Measurements from ENCODE around the gene CWC15.

CWC15 gene

DNA sequence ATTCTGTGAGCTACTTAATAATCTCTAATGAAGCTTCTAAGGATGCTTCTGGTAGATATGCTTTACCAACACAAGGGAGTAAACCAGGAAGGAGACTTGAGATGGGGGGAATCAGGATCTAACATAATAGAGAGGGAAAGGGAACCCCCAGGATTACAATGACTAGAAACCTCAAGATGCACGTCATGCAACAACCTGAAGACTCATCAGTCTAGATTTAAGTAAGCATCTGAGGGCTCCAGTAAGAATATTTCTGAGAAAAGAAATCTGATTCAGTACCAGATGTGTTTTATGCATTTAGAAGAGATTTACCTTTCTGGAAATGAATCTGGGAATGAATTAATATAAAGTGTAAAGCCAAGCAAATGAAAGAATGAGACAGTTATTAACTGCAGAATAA lies 15.4 kb upstream of the CWC15 start:
- H3K4me1 ChIP-seq (ENCODE audit: control insufficient read depth in 2 of 2, insufficient read depth in 2 of 2, low read length in 2 of 2) = no peaks in the 10 kb centered on the region
- H3K4me3 ChIP-seq (ENCODE audit: low read length in 2 of 2) = no peak overlapping the region
- H3K27ac ChIP-seq (ENCODE audit: low read depth in 2 of 2, low read length in 2 of 2) = no peak overlapping the region
- no peaks in the 10 kb centered on the region for H3K36me3 ChIP-seq (ENCODE audit: control insufficient read depth in 2 of 2, insufficient read depth in 2 of 2, low read length in 2 of 2)
- no peaks in the 10 kb centered on the region for H3K9me3 ChIP-seq (ENCODE audit: control insufficient read depth in 2 of 2, low read length in 2 of 2)
- H3K9ac ChIP-seq (ENCODE audit: low read depth in 1 of 2, low read length in 2 of 2) = no peak overlapping the region
- H3K27me3 ChIP-seq (ENCODE audit: control insufficient read depth in 2 of 2, insufficient read depth in 2 of 2, low read length in 2 of 2) = no peaks in the 10 kb centered on the region

DNA sequence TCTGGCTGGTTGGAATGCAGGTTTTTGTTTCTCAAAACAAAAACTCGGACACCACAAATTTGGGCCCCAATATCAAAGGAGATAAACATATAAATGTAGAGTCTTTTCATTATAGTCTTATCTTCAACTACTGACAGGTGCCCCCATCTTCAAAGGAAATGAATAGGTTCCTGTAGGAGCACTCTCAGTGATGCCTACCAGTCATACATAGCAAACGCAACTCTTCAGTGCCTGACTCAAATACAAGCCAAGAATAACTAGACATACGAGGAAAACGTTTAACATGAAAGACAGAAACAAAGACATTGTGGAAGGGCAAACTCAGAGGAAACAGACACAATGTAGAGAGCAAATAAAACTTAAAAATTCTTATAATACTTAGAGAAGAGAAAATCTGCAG lies 14.0 kb upstream of the CWC15 start:
- Histone ChIP-seq H3K27me3 (ENCODE audit: control insufficient read depth in 2 of 2, insufficient read depth in 2 of 2, low read length in 2 of 2) (no peaks in the 10 kb centered on the region), H3K9me3 (ENCODE audit: control insufficient read depth in 2 of 2, low read length in 2 of 2) (no peaks in the 10 kb centered on the region), H3K36me3 (ENCODE audit: control insufficient read depth in 2 of 2, insufficient read depth in 2 of 2, low read length in 2 of 2) (no peaks in the 10 kb centered on the region), H3K27ac (ENCODE audit: low read depth in 2 of 2, low read length in 2 of 2) (no peak overlapping the region), H3K9ac (ENCODE audit: low read depth in 1 of 2, low read length in 2 of 2) (no peak overlapping the region), H3K4me1 (ENCODE audit: control insufficient read depth in 2 of 2, insufficient read depth in 2 of 2, low read length in 2 of 2) (no peaks in the 10 kb centered on the region), H3K4me3 (ENCODE audit: low read length in 2 of 2) (no peak overlapping the region)

- no peak overlapping the region for H3K9ac ChIP-seq (ENCODE audit: low read depth in 1 of 2, low read length in 2 of 2)
- H3K27ac ChIP-seq (ENCODE audit: low read depth in 2 of 2, low read length in 2 of 2) = no peak overlapping the region
- H3K4me1 ChIP-seq (ENCODE audit: control insufficient read depth in 2 of 2, insufficient read depth in 2 of 2, low read length in 2 of 2) = peaks cover 7 to 8% of the 10 kb centered on the region in 2 donors
- H3K27me3 ChIP-seq (ENCODE audit: control insufficient read depth in 2 of 2, insufficient read depth in 2 of 2, low read length in 2 of 2) = no peaks in the 10 kb centered on the region
- H3K9me3 ChIP-seq (ENCODE audit: control insufficient read depth in 2 of 2, low read length in 2 of 2) = no peaks in the 10 kb centered on the region
- H3K4me3 ChIP-seq (ENCODE audit: low read length in 2 of 2) = no peak overlapping the region
- peaks cover 7 to 13% of the 10 kb centered on the region in 2 donors for H3K36me3 ChIP-seq (ENCODE audit: control insufficient read depth in 2 of 2, insufficient read depth in 2 of 2, low read length in 2 of 2)
Measured at GRCh38 chr11:94975599-94975998, 2.2 kb upstream of the CWC15 start.

DNA sequence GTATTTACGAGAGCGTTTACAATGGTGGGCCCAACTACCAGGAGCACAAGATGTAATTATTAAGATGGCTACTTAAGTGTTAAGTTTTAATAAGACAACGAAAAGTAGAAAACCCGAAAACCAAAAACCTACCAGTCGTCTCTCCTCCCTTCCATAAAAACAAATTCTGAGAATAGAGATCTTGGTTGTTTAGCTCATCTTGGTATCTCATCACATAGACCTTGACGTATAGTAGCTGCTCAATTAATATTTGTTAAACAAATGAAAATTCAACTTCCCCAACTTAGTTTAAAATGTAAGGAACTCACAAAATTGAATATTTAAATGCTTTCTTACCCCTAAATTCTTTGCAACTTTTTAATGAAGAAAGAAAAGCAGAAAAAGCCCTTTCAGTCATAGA lies 822 bp upstream of the CWC15 start:
- Histone ChIP-seq H3K27ac (ENCODE audit: low read depth in 2 of 2, low read length in 2 of 2) (no peak overlapping the region), H3K9me3 (ENCODE audit: control insufficient read depth in 2 of 2, low read length in 2 of 2) (no peaks in the 10 kb centered on the region), H3K27me3 (ENCODE audit: control insufficient read depth in 2 of 2, insufficient read depth in 2 of 2, low read length in 2 of 2) (no peaks in the 10 kb centered on the region), H3K4me3 (ENCODE audit: low read length in 2 of 2) (peak overlapping the region; percentile 83 to 86), H3K4me1 (ENCODE audit: control insufficient read depth in 2 of 2, insufficient read depth in 2 of 2, low read length in 2 of 2) (peaks cover 7 to 8% of the 10 kb centered on the region in 2 donors), H3K9ac (ENCODE audit: low read depth in 1 of 2, low read length in 2 of 2) (peak overlapping the region in 1 of 2 donors; percentile 83), H3K36me3 (ENCODE audit: control insufficient read depth in 2 of 2, insufficient read depth in 2 of 2, low read length in 2 of 2) (peaks cover 21 to 27% of the 10 kb centered on the region in 2 donors)

DNA sequence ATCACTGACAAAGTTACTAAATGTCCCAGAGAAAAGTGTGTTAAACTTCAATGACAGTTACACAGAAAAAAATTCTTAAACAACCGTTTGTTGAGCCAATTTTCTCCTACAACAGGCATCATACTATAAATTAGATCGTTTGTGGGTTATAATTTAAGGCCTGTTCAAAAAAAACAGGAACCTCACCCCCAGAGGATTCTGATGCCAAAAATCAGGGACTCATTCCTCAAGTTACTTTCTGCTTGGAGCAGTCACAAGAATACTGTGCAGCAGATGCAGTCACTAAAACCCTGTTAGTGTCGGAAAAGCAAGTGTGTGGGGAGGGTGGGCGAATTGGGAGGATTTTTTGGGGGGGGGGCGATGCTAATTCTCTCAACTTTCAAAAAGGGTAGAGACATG lies 657 bp downstream of the CWC15 start:
- H3K9me3 ChIP-seq (ENCODE audit: control insufficient read depth in 2 of 2, low read length in 2 of 2) = no peaks in the 10 kb centered on the region
- H3K9ac ChIP-seq (ENCODE audit: low read depth in 1 of 2, low read length in 2 of 2) = peak overlapping the region; percentile 83 to 89
- peak overlapping the region; percentile 83 to 86 for H3K4me3 ChIP-seq (ENCODE audit: low read length in 2 of 2)
- H3K36me3 ChIP-seq (ENCODE audit: control insufficient read depth in 2 of 2, insufficient read depth in 2 of 2, low read length in 2 of 2) = peaks cover 36 to 42% of the 10 kb centered on the region in 2 donors
- no peaks in the 10 kb centered on the region for H3K27me3 ChIP-seq (ENCODE audit: control insufficient read depth in 2 of 2, insufficient read depth in 2 of 2, low read length in 2 of 2)
- H3K4me1 ChIP-seq (ENCODE audit: control insufficient read depth in 2 of 2, insufficient read depth in 2 of 2, low read length in 2 of 2) = peaks cover 7 to 8% of the 10 kb centered on the region in 2 donors
- no peak overlapping the region for H3K27ac ChIP-seq (ENCODE audit: low read depth in 2 of 2, low read length in 2 of 2)

- peaks cover 61 to 79% of the 10 kb centered on the region in 2 donors for H3K36me3 ChIP-seq (ENCODE audit: control insufficient read depth in 2 of 2, insufficient read depth in 2 of 2, low read length in 2 of 2)
- no peak overlapping the region for H3K4me3 ChIP-seq (ENCODE audit: low read length in 2 of 2)
Measured at GRCh38 chr11:94968334-94968958, 4.9 kb downstream of the CWC15 start.

DNA sequence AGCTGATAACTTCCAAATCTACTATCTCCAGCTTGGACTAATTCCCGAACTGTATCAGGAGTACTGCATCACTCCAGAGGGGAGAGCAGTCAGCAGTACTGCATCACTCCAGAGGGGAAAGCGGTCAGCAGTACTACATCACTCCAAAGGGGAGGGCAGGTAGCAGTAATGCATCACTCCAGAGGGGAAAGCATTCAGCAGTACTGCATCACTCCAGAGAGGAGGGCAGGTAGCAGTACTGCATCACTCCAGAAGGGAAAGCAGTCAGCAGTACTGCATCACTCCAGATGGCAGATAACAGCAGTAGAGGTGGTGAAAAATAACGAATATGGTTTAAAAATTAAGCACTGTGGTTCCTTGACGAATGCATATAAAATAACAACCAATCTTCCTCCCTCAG lies 8.4 kb downstream of the CWC15 start:
- H3K9ac ChIP-seq (ENCODE audit: low read depth in 1 of 2, low read length in 2 of 2) = no peak overlapping the region
- H3K36me3 ChIP-seq (ENCODE audit: control insufficient read depth in 2 of 2, insufficient read depth in 2 of 2, low read length in 2 of 2) = peaks cover 62 to 83% of the 10 kb centered on the region in 2 donors
- no peaks in the 10 kb centered on the region for H3K9me3 ChIP-seq (ENCODE audit: control insufficient read depth in 2 of 2, low read length in 2 of 2)
- H3K4me3 ChIP-seq (ENCODE audit: low read length in 2 of 2) = no peak overlapping the region
- no peak overlapping the region for H3K27ac ChIP-seq (ENCODE audit: low read depth in 2 of 2, low read length in 2 of 2)
- no peaks in the 10 kb centered on the region for H3K4me1 ChIP-seq (ENCODE audit: control insufficient read depth in 2 of 2, insufficient read depth in 2 of 2, low read length in 2 of 2)
- H3K27me3 ChIP-seq (ENCODE audit: control insufficient read depth in 2 of 2, insufficient read depth in 2 of 2, low read length in 2 of 2) = no peaks in the 10 kb centered on the region

More at GRCh38 chr11:94968334-94968958, 4.9 kb downstream of the CWC15 start:
- Histone ChIP-seq H3K9me3 (ENCODE audit: control insufficient read depth in 2 of 2, low read length in 2 of 2) (no peaks in the 10 kb centered on the region), H3K27me3 (ENCODE audit: control insufficient read depth in 2 of 2, insufficient read depth in 2 of 2, low read length in 2 of 2) (no peaks in the 10 kb centered on the region), H3K4me1 (ENCODE audit: control insufficient read depth in 2 of 2, insufficient read depth in 2 of 2, low read length in 2 of 2) (peaks cover 7 to 8% of the 10 kb centered on the region in 2 donors), H3K27ac (ENCODE audit: low read depth in 2 of 2, low read length in 2 of 2) (no peak overlapping the region), H3K9ac (ENCODE audit: low read depth in 1 of 2, low read length in 2 of 2) (no peak overlapping the region)

- Histone ChIP-seq H3K27ac (ENCODE audit: low read depth in 2 of 2, low read length in 2 of 2) (no peak overlapping the region), H3K9me3 (ENCODE audit: control insufficient read depth in 2 of 2, low read length in 2 of 2) (no peaks in the 10 kb centered on the region), H3K4me1 (ENCODE audit: control insufficient read depth in 2 of 2, insufficient read depth in 2 of 2, low read length in 2 of 2) (no peaks in the 10 kb centered on the region), H3K4me3 (ENCODE audit: low read length in 2 of 2) (no peak overlapping the region), H3K36me3 (ENCODE audit: control insufficient read depth in 2 of 2, insufficient read depth in 2 of 2, low read length in 2 of 2) (peaks cover 43 to 54% of the 10 kb centered on the region in 2 donors), H3K27me3 (ENCODE audit: control insufficient read depth in 2 of 2, insufficient read depth in 2 of 2, low read length in 2 of 2) (no peaks in the 10 kb centered on the region), H3K9ac (ENCODE audit: low read depth in 1 of 2, low read length in 2 of 2) (no peak overlapping the region)
Measured at GRCh38 chr11:94961255-94961654, 12.1 kb downstream of the CWC15 start.

DNA sequence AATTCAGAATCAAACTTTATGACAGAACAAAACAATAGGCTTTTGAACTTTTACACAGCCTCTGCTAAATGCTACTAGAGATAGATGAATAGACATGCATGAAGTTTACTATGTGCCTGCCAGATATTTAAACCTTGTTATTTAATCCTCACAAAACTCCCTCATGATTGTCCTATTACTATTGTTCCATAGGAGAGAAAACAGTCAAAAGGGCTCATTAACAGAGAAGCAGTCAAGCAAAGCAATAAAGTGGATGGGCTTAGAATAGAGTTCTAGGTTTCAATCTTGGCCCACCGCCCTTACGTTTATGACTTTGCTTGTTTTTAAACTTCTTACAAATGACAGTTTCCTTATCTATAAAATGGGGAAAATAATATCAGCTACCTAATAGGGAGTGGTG lies 12.9 kb downstream of the CWC15 start:
- Histone ChIP-seq H3K9me3 (ENCODE audit: control insufficient read depth in 2 of 2, low read length in 2 of 2) (no peaks in the 10 kb centered on the region), H3K4me3 (ENCODE audit: low read length in 2 of 2) (no peak overlapping the region), H3K27ac (ENCODE audit: low read depth in 2 of 2, low read length in 2 of 2) (no peak overlapping the region), H3K9ac (ENCODE audit: low read depth in 1 of 2, low read length in 2 of 2) (no peak overlapping the region), H3K4me1 (ENCODE audit: control insufficient read depth in 2 of 2, insufficient read depth in 2 of 2, low read length in 2 of 2) (no peaks in the 10 kb centered on the region), H3K27me3 (ENCODE audit: control insufficient read depth in 2 of 2, insufficient read depth in 2 of 2, low read length in 2 of 2) (no peaks in the 10 kb centered on the region), H3K36me3 (ENCODE audit: control insufficient read depth in 2 of 2, insufficient read depth in 2 of 2, low read length in 2 of 2) (peaks cover 36 to 46% of the 10 kb centered on the region in 2 donors)

- no peaks in the 10 kb centered on the region for H3K27me3 ChIP-seq (ENCODE audit: control insufficient read depth in 2 of 2, insufficient read depth in 2 of 2, low read length in 2 of 2)
- no peak overlapping the region for H3K27ac ChIP-seq (ENCODE audit: low read depth in 2 of 2, low read length in 2 of 2)
- peaks cover 25 to 33% of the 10 kb centered on the region in 2 donors for H3K36me3 ChIP-seq (ENCODE audit: control insufficient read depth in 2 of 2, insufficient read depth in 2 of 2, low read length in 2 of 2)
- no peak overlapping the region for H3K9ac ChIP-seq (ENCODE audit: low read depth in 1 of 2, low read length in 2 of 2)
- H3K4me1 ChIP-seq (ENCODE audit: control insufficient read depth in 2 of 2, insufficient read depth in 2 of 2, low read length in 2 of 2) = no peaks in the 10 kb centered on the region
- H3K9me3 ChIP-seq (ENCODE audit: control insufficient read depth in 2 of 2, low read length in 2 of 2) = no peaks in the 10 kb centered on the region
- H3K4me3 ChIP-seq (ENCODE audit: low read length in 2 of 2) = no peak overlapping the region
Measured at GRCh38 chr11:94959179-94959578, 14.2 kb downstream of the CWC15 start.
